HCT116 (cell line): ENCODE results near the gene ERFE.

Source experiments
- ATF3 ChIP-seq: IDR thresholded peaks from 2 replicates; pipeline ENCODE4 v1.6.1; 2012
- CEBPB ChIP-seq: IDR thresholded peaks from 2 replicates; pipeline ENCODE4 v1.6.1; 2012; ENCODE audit warnings: low read depth
- CTCF ChIP-seq, 3 experiments: fragments of 200-600 bp in 1 of 3; sonication (generic) in 1 of 3; IDR thresholded peaks in 2 of 3; conservative IDR thresholded peaks in 1 of 3; 2 replicates each; pipeline ENCODE4 v1.5.1; 2012 to 2017; ENCODE audit warnings: low read depth in 2 of 3, low read length in 2 of 3, antibody characterized with exemption in 1 of 3, borderline replicate concordance in 1 of 3, control low read depth in 1 of 3, mild to moderate bottlenecking in 1 of 3, mixed read lengths in 1 of 3, mixed run types in 1 of 3, moderate library complexity in 1 of 3; ENCODE audit not compliant: insufficient read depth in 1 of 3
- EZH2 ChIP-seq: fragments of 200-600 bp; sonication (generic); IDR thresholded peaks from 2 replicates; pipeline ENCODE4 v1.6.1; 2017; ENCODE audit warnings: antibody characterized with exemption, mixed run types
- EZH2phosphoT487 ChIP-seq: fragments of 200-600 bp; IDR thresholded peaks from 2 replicates; pipeline ENCODE4 v1.6.1; 2018; ENCODE audit warnings: antibody characterized with exemption, borderline replicate concordance
- JUND ChIP-seq: IDR thresholded peaks from 2 replicates; pipeline ENCODE4 v1.6.1; 2012
- POLR2A ChIP-seq: IDR thresholded peaks from 2 replicates; pipeline ENCODE4 v1.7.0; 2011; ENCODE audit warnings: borderline replicate concordance; ENCODE audit not compliant: insufficient read depth, insufficient read length; ENCODE audit errors: extremely low read depth
- POLR2AphosphoS5 ChIP-seq: IDR thresholded peaks from 2 replicates; pipeline ENCODE4 v1.6.1; 2011; ENCODE audit warnings: mild to moderate bottlenecking, low read depth, low read length, moderate library complexity
- RAD21 ChIP-seq: IDR thresholded peaks from 2 replicates; pipeline ENCODE4 v1.6.1; 2012; ENCODE audit warnings: low read depth, mild to moderate bottlenecking
- REST ChIP-seq: IDR thresholded peaks from 2 replicates; pipeline ENCODE4 v1.6.1; 2012; ENCODE audit warnings: low read depth
- SRF ChIP-seq: IDR thresholded peaks from 2 replicates; pipeline ENCODE4 v1.6.1; 2012; ENCODE audit warnings: low read depth
- YY1 ChIP-seq: IDR thresholded peaks from 2 replicates; pipeline ENCODE4 v1.6.1; 2011; ENCODE audit warnings: low read length, low read depth, moderate library complexity, mild to moderate bottlenecking; ENCODE audit not compliant: insufficient replicate concordance; ENCODE audit errors: extremely low read depth
- ZFX ChIP-seq: fragments of 450-650 bp; IDR thresholded peaks from 2 replicates; pipeline ENCODE4 v1.6.1; 2017
- ZNF274 ChIP-seq: fragments of 200-500 bp; sonication (Bioruptor generic); IDR thresholded peaks from 2 replicates; pipeline ENCODE4 v1.6.1; 2014; ENCODE audit warnings: mild to moderate bottlenecking, low read depth, low read length, inconsistent platforms

- TF ChIP-seq POLR2AphosphoS5: no peak
- TF ChIP-seq CTCF (IDR thresholded peaks at IDR 0.05 in 2 of 3, conservative IDR thresholded peaks at IDR 0.05 in 1 of 3; ENCODE audit: borderline replicate concordance in 1 of 3, insufficient read depth in 1 of 3, low read depth in 2 of 3, low read length in 2 of 3): no peak
- TF ChIP-seq POLR2A: no peak
- TF ChIP-seq YY1: no peak
- no peak for TF ChIP-seq REST
- no peak for TF ChIP-seq SRF
- no peak for TF ChIP-seq EZH2phosphoT487
- TF ChIP-seq ATF3: no peak
- no peak for TF ChIP-seq ZFX
- TF ChIP-seq RAD21: no peak
- no peak for TF ChIP-seq EZH2
- no peak for TF ChIP-seq JUND
- no peak for TF ChIP-seq ZNF274
- no peak for TF ChIP-seq CEBPB
Observed at GRCh38 chr2:238127165-238128060, 31.4 kb upstream of the ERFE start.
